A673 (cell line): ENCODE measurements around the gene TENM4.

Source experiments
- CTCF ChIP-seq: fragments of 300-800, 200-600 bp; sonication (generic); conservative IDR thresholded peaks from 2 replicates; pipeline ENCODE4 v1.5.1; 2017; ENCODE audit warnings: low read depth, mild to moderate bottlenecking, antibody characterized with exemption, low read length, moderate library complexity, mixed read lengths
- EZH2 ChIP-seq: fragments of 200-600 bp; sonication (generic); IDR thresholded peaks from 2 replicates; pipeline ENCODE4 v1.6.1; 2017; ENCODE audit warnings: borderline replicate concordance, low read depth, mild to moderate bottlenecking, mixed read lengths, antibody characterized with exemption, low read length; ENCODE audit not compliant: poor library complexity, severe bottlenecking

DNA sequence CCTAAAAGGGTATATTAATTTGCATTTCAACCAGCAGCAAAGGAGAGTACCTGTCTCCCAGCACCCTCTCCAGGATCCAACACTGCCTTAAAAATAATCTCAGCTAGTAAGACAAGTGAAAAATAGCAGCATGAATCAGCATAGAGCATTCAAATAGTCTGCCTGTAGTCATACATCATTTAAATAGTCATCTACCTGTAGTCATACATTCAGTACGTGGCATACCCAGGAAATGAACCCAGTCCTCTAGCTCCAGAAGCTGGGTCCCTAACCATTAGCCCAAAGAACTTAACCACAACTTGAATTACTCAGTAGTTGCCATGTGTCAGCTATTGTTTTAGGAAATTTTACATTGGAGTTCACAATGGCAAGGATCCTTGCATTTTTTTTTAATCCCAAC lies 9.3 kb downstream of the TENM4 start:
- TF ChIP-seq CTCF: no peak
- TF ChIP-seq EZH2: no peak
